Measurements from ENCODE around the gene HECTD3.

Gene HECTD3

GRCh38 chr1:45043094-45043493 lies 32.0 kb upstream of the HECTD3 start:
- TF ChIP-seq CTCF (conservative IDR thresholded peaks at IDR 0.05; ENCODE audit: low read depth, low read length), result no peak
- no peak for DNase-seq (ENCODE audit: low read depth)
- H3K4me3 ChIP-seq (ENCODE audit: low read length), result no peak overlapping the region

GRCh38 chr1:45040297-45040696 lies 29.2 kb upstream of the HECTD3 start:
- DNase-seq (ENCODE audit: low read depth), result no peak
- TF ChIP-seq CTCF (conservative IDR thresholded peaks at IDR 0.05; ENCODE audit: low read depth, low read length), result no peak

GRCh38 chr1:45038661-45039364 lies 27.7 kb upstream of the HECTD3 start:
- no peak for DNase-seq (ENCODE audit: low read depth)
- no peak for TF ChIP-seq CTCF (conservative IDR thresholded peaks at IDR 0.05; ENCODE audit: low read depth, low read length)
- H3K4me3 ChIP-seq (ENCODE audit: low read length), result no peak overlapping the region

More at GRCh38 chr1:45040297-45040696, 29.2 kb upstream of the HECTD3 start:
- no peak overlapping the region for H3K4me3 ChIP-seq (ENCODE audit: low read length)

- no peak for DNase-seq (ENCODE audit: low read depth)
- no peak for TF ChIP-seq CTCF (conservative IDR thresholded peaks at IDR 0.05; ENCODE audit: low read depth, low read length)
- H3K4me3 ChIP-seq (ENCODE audit: low read length), result no peak overlapping the region
These were observed 27.1 kb upstream of the HECTD3 start for GRCh38 chr1:45038240-45038639.

- no peak overlapping the region for H3K4me3 ChIP-seq (ENCODE audit: low read length)
- no peak for TF ChIP-seq CTCF (conservative IDR thresholded peaks at IDR 0.05; ENCODE audit: low read depth, low read length)
- DNase-seq (ENCODE audit: low read depth), result no peak
These were observed 26.3 kb upstream of the HECTD3 start for GRCh38 chr1:45037456-45037855.

- TF ChIP-seq CTCF (conservative IDR thresholded peaks at IDR 0.05; ENCODE audit: low read depth, low read length), result no peak
- H3K4me3 ChIP-seq (ENCODE audit: low read length), result no peak overlapping the region
These were observed 24.6 kb upstream of the HECTD3 start for GRCh38 chr1:45035631-45036301.

GRCh38 chr1:45033356-45033755 lies 22.2 kb upstream of the HECTD3 start:
- no peak for DNase-seq (ENCODE audit: low read depth)
- no peak for TF ChIP-seq CTCF (conservative IDR thresholded peaks at IDR 0.05; ENCODE audit: low read depth, low read length)
- H3K4me3 ChIP-seq (ENCODE audit: low read length), result no peak overlapping the region

More at GRCh38 chr1:45035631-45036301, 24.6 kb upstream of the HECTD3 start:
- no peak for DNase-seq (ENCODE audit: low read depth)

All from retinal pigment epithelial cell (primary cell).